B cell (primary cell): Measurements from ENCODE around the gene MSMB. TPM values are rescaled to one million over a fixed set of nuclear protein-coding genes. Genes with fewer than 3 reads are reported as not detected.

Experiments used
- ATAC-seq: fragments of 200-7000 bp; cut with Tn5 transposase; one replicate; pipeline ENCODE4 v1.10.0; 2021; ENCODE audit warnings: low read depth, mild to moderate bottlenecking, moderate number of reproducible peaks, moderate library complexity
- CTCF ChIA-PET: fragments of 350-600 bp; sonication (Branson Sonifier 250); formaldehyde crosslinking; loops from one replicate; lab custom pipeline; 2021; ENCODE audit warnings: antibody characterized with exemption, inconsistent platforms; lab: Charles Lee
- POLR2A ChIA-PET: fragments of 350-600 bp; sonication (Branson Sonifier 250); formaldehyde crosslinking; loops from one replicate; lab custom pipeline; 2021; ENCODE audit warnings: antibody characterized with exemption; lab: Charles Lee
- DNase-seq: peaks from one replicate; pipeline ENCODE4 v3.0.0; 2013
- H2AFZ ChIP-seq: 2 replicates; pipeline ENCODE4 v1.6.1; 2012; ENCODE audit warnings: mild to moderate bottlenecking, low read depth, low read length; ENCODE audit not compliant: insufficient read depth, poor library complexity, severe bottlenecking
- H3K27ac ChIP-seq, 2 donors: 1 replicate in 1 of 2; 2 replicates in 1 of 2; pipeline ENCODE4 v1.5.1; 2012 to 2013; ENCODE audit warnings: low read length in 2 of 2, mild to moderate bottlenecking in 2 of 2, moderate library complexity in 1 of 2
- H3K27me3 ChIP-seq, 4 experiments: fragments of 200-600 bp in 1 of 4; sonication (generic) in 1 of 4; replicated peaks in 1 of 4; 1 replicate in 2 of 4; 2 replicates in 2 of 4; pipeline versions ENCODE4 v1.6.1 to v1.7.0; 2013 to 2016; ENCODE audit warnings: low read length in 3 of 4, mild to moderate bottlenecking in 2 of 4, mixed read lengths in 1 of 4, moderate library complexity in 1 of 4; ENCODE audit not compliant: insufficient read depth in 4 of 4, control insufficient read depth in 3 of 4; ENCODE audit errors: control extremely low read depth in 1 of 4
- H3K36me3 ChIP-seq, 2 experiments: replicated peaks in 1 of 2; 1 replicate in 1 of 2; 2 replicates in 1 of 2; pipeline versions ENCODE4 v1.6.1 to v1.7.1; 2013; ENCODE audit warnings: low read length in 1 of 2; ENCODE audit not compliant: insufficient read depth in 2 of 2, control insufficient read depth in 1 of 2; ENCODE audit errors: control extremely low read depth in 1 of 2, extremely low read depth in 1 of 2
- H3K4me1 ChIP-seq, 2 donors: fragments of 200-600 bp in 1 of 2; sonication (generic) in 1 of 2; 1 replicate in 1 of 2; 2 replicates in 1 of 2; pipeline versions ENCODE4 v1.5.1 to v1.6.1; 2013 to 2017; ENCODE audit warnings: low read length in 2 of 2; ENCODE audit not compliant: control insufficient read depth in 2 of 2, insufficient read depth in 2 of 2
- H3K4me2 ChIP-seq: replicated peaks from 2 replicates; pipeline ENCODE3; 2012; ENCODE audit warnings: mild to moderate bottlenecking, low read depth, low read length; ENCODE audit not compliant: poor library complexity, severe bottlenecking
- H3K4me3 ChIP-seq, 5 experiments: fragments of 200-600 bp in 1 of 5; sonication (generic) in 1 of 5; 1 replicate in 3 of 5; 2 replicates in 2 of 5; pipeline versions ENCODE4 v1.5.1 to v1.7.0; 2011 to 2016; ENCODE audit warnings: low read length in 4 of 5, mild to moderate bottlenecking in 4 of 5, low read depth in 2 of 5, control low read depth in 1 of 5, moderate library complexity in 1 of 5; ENCODE audit not compliant: insufficient read depth in 1 of 5; ENCODE audit errors: control extremely low read depth in 1 of 5, extremely low read depth in 1 of 5
- H3K79me2 ChIP-seq: fragments of 200-600 bp; sonication (generic); one replicate; pipeline ENCODE4 v1.6.0; 2016; ENCODE audit warnings: low read length; ENCODE audit not compliant: control insufficient read depth, insufficient read depth
- H3K9ac ChIP-seq: fragments of 200-600 bp; sonication (generic); 2 replicates; pipeline ENCODE4 v1.6.1; 2017; ENCODE audit warnings: mild to moderate bottlenecking, low read length, moderate library complexity
- H3K9me3 ChIP-seq, 3 donors: one replicate each; pipeline versions ENCODE4 v1.6.1 to v1.7.1; 2013; ENCODE audit warnings: low read length in 2 of 3; ENCODE audit not compliant: control insufficient read depth in 2 of 3, insufficient read depth in 1 of 3; ENCODE audit errors: control extremely low read depth in 1 of 3
- H4K20me1 ChIP-seq: 2 replicates; pipeline ENCODE4 v1.6.0; 2012; ENCODE audit warnings: mild to moderate bottlenecking, low read length; ENCODE audit not compliant: insufficient read depth, control insufficient read depth, poor library complexity, severe bottlenecking
- H3K27ac Mint-ChIP-seq: one replicate; pipeline ENCODE4 v1.8.0; 2021; ENCODE audit warnings: mixed read lengths
- H3K27me3 Mint-ChIP-seq: one replicate; pipeline ENCODE4 v1.8.0; 2021; ENCODE audit warnings: mixed read lengths
- H3K4me1 Mint-ChIP-seq: one replicate; pipeline ENCODE4 v1.8.0; 2021; ENCODE audit warnings: mixed read lengths
- H3K4me3 Mint-ChIP-seq: one replicate; pipeline ENCODE4 v1.8.0; 2021; ENCODE audit warnings: mixed read lengths
- H3K9me3 Mint-ChIP-seq: one replicate; pipeline ENCODE4 v1.8.0; 2022; ENCODE audit warnings: mixed read lengths; ENCODE audit not compliant: insufficient read depth
- CTCF ChIP-seq: fragments of 200-600 bp; IDR thresholded peaks from one replicate; pipeline ENCODE4 v1.8.0; 2022; ENCODE audit warnings: antibody characterized with exemption, mild to moderate bottlenecking
- EZH2 ChIP-seq: IDR thresholded peaks from 2 replicates; pipeline ENCODE4 v1.6.1; 2012; ENCODE audit warnings: borderline replicate concordance, low read depth, mild to moderate bottlenecking, moderate library complexity, low read length; ENCODE audit not compliant: insufficient read depth, poor library complexity, severe bottlenecking
- WGBS: methylation state at CpG from one replicate; pipeline ENCODE4 v1.1.5; 2013; ENCODE audit warnings: missing lambda C conversion rate; ENCODE audit not compliant: insufficient coverage; 5-methylcytosine and 5-hydroxymethylcytosine counted together
- intact Hi-C: fragments of 100-400 bp; cut with micrococcal nuclease; formaldehyde crosslinking; loops from one replicate; pipeline ENCODE4 v1.10.0; 2022
- polyA plus RNA-seq: library from polyadenylated mRNA; depleted of rRNA; stranded (reverse); fragments of >200 nt; gene quantifications from 2 replicates; pipeline ENCODE4 v1.2.3, GENCODE V29; 2012
- total RNA-seq, 2 donors: library from RNA; stranded (reverse); fragments of 120-200 nt in 1 of 2; gene quantifications; 1 replicate in 1 of 2; 2 replicates in 1 of 2; pipeline versions ENCODE4 v1.2.3 to v1.2.4, GENCODE V29; 2013 to 2022

Gene MSMB
- total and polyA plus RNA-seq, 2 donors (not counting 1 experiment from before 2014, with no cell fraction given) = not detected

- no peak overlapping the region for H3K4me3 ChIP-seq
- no peaks in the 10 kb centered on the region for H3K27me3 Mint-ChIP-seq
- ChIA-PET CTCF (no interaction called here), POLR2A (no interaction called here)
- no peak overlapping the region for H3K27ac Mint-ChIP-seq
- peaks cover 100% of the 10 kb centered on the region for H3K79me2 ChIP-seq
- peaks cover 35 to 47% of the 10 kb centered on the region in 2 donors for H3K4me1 ChIP-seq
- H3K4me3 Mint-ChIP-seq = no peak overlapping the region
- no peak overlapping the region for H3K9ac ChIP-seq
- no peaks in the 10 kb centered on the region for H3K9me3 Mint-ChIP-seq
- H3K27ac ChIP-seq = no peak overlapping the region
- peaks cover 0 to 15% of the 10 kb centered on the region in 2 experiments for H3K36me3 ChIP-seq
- no peak overlapping the region for H3K4me2 ChIP-seq
- intact Hi-C loops = loop anchor here (5.0 kb wide), 1 partner anchor 648 kb away; no protein-coding TSS in a partner anchor
- peaks cover 73% of the 10 kb centered on the region for H3K4me1 Mint-ChIP-seq
- TF ChIP-seq CTCF = no peak
- TF ChIP-seq EZH2 = no peak
- WGBS = no CpG with 5 or more reads among the region's 2 CpGs
- ATAC-seq (no peak), DNase-seq (no peak)
- no peaks in the 10 kb centered on the region for H3K27me3 ChIP-seq
- H2AFZ ChIP-seq = no peak overlapping the region
- peaks cover 99% of the 10 kb centered on the region for H4K20me1 ChIP-seq
- no peaks in the 10 kb centered on the region for H3K9me3 ChIP-seq
Observed at GRCh38 chr10:46025406-46025805, 20.7 kb downstream of the MSMB start.

DNA sequence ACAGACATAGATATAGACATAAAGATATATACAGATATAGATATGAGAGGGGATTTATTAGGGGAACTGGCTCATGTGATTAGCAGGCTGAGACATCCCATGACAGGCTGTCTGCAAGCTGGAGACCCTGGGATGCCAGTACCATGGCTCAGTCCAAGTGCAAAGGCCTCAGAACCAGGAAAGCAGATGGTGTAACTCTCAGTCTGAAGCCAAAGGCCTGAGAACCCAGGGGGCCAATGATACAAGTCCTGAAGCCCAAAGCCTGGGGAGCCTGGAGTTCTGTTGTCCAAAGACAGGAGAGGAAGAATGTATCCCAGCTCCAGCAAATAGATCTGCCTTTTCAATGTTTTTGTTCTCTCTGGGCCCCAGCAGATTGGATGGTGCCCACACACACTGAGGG, 21.1 kb downstream of the MSMB start:
- CTCF ChIA-PET = no interaction called here
- no peak overlapping the region for H2AFZ ChIP-seq
- DNase-seq (no peak), ATAC-seq (no peak)
- H3K4me3 ChIP-seq = no peak overlapping the region
- Mint-ChIP-seq H3K27me3 (no peaks in the 10 kb centered on the region), H3K27ac (no peak overlapping the region), H3K4me3 (no peak overlapping the region), H3K9me3 (no peaks in the 10 kb centered on the region), H3K4me1 (peaks cover 76% of the 10 kb centered on the region)
- H3K36me3 ChIP-seq = peaks cover 0 to 15% of the 10 kb centered on the region in 2 experiments
- H4K20me1 ChIP-seq = peaks cover 100% of the 10 kb centered on the region
- POLR2A ChIA-PET = no interaction called here
- H3K27ac ChIP-seq = no peak overlapping the region
- no peaks in the 10 kb centered on the region for H3K27me3 ChIP-seq
- intact Hi-C loops = loop anchor here (5.0 kb wide), 1 partner anchor 648 kb away; no protein-coding TSS in a partner anchor
- no peak overlapping the region for H3K4me2 ChIP-seq
- TF ChIP-seq EZH2 = no peak
- no peak for TF ChIP-seq CTCF
- peaks cover 39 to 51% of the 10 kb centered on the region in 2 donors for H3K4me1 ChIP-seq
- H3K79me2 ChIP-seq = peaks cover 100% of the 10 kb centered on the region
- no peaks in the 10 kb centered on the region for H3K9me3 ChIP-seq
- no peak overlapping the region for H3K9ac ChIP-seq
